Smooth muscle cell (in vitro differentiated cells): ENCODE data around the gene BICRA. TPM values are rescaled to one million over a fixed set of nuclear protein-coding genes. Genes with fewer than 3 reads are reported as not detected.
"Not testable (repeated sequence)": the region's sequence is repeated elsewhere in the genome, so short reads cannot be mapped to it uniquely, and the experiment has no call there.

Source experiments
- DNase-seq: peaks from one replicate; lab custom pipeline; 2025; ENCODE audit not compliant: unreplicated experiment; lab: John Stamatoyannopoulos, UW
- H2AFZ ChIP-seq: fragments of 200-600 bp; sonication (generic); 2 replicates; pipeline ENCODE4 v1.6.0; 2016; ENCODE audit warnings: antibody characterized with exemption, low read depth, mild to moderate bottlenecking
- H3F3A ChIP-seq: fragments of 200-600 bp; sonication (generic); 2 replicates; pipeline ENCODE4 v1.6.0; 2017; ENCODE audit warnings: antibody characterized with exemption, low read depth
- H3K27ac ChIP-seq: fragments of 200-600 bp; sonication (generic); 2 replicates; pipeline ENCODE4 v1.5.1; 2016; ENCODE audit warnings: low read depth, mild to moderate bottlenecking
- H3K27me3 ChIP-seq: fragments of 200-600 bp; sonication (generic); 2 replicates; pipeline ENCODE4 v1.6.1; 2016; ENCODE audit warnings: low read depth, mild to moderate bottlenecking
- H3K36me3 ChIP-seq: fragments of 200-600 bp; sonication (generic); 2 replicates; pipeline ENCODE4 v1.5.1; 2016; ENCODE audit warnings: low read depth
- H3K4me1 ChIP-seq: fragments of 200-600 bp; sonication (generic); 2 replicates; pipeline ENCODE4 v1.5.1; 2016; ENCODE audit warnings: low read depth
- H3K4me2 ChIP-seq: fragments of 200-600 bp; sonication (generic); 2 replicates; pipeline ENCODE4 v1.6.0; 2016; ENCODE audit warnings: mild to moderate bottlenecking
- H3K4me3 ChIP-seq: fragments of 200-600 bp; sonication (generic); 2 replicates; pipeline ENCODE4 v1.5.1; 2016; ENCODE audit warnings: mild to moderate bottlenecking
- H3K79me2 ChIP-seq: fragments of 200-600 bp; sonication (generic); 2 replicates; pipeline ENCODE4 v1.6.0; 2016; ENCODE audit warnings: low read depth, mild to moderate bottlenecking
- H3K9ac ChIP-seq: fragments of 200-600 bp; sonication (generic); 2 replicates; pipeline ENCODE4 v1.6.0; 2016; ENCODE audit warnings: low read depth
- H3K9me3 ChIP-seq: fragments of 200-600 bp; sonication (generic); replicated peaks from 2 replicates; pipeline ENCODE4 v1.5.1; 2016; ENCODE audit warnings: low read depth
- H4K20me1 ChIP-seq: fragments of 200-600 bp; sonication (generic); 2 replicates; pipeline ENCODE4 v1.6.0; 2016; ENCODE audit warnings: low read depth
- WGBS: methylation state at CpG from one replicate; pipeline ENCODE4 v1.1.7; 2016; ENCODE audit warnings: low lambda C conversion rate; 5-methylcytosine and 5-hydroxymethylcytosine counted together
- polyA plus RNA-seq: library from polyadenylated mRNA; unstranded; fragments of >200 nt; fragmentation: Nextera tagmentation; extraction: Ambion mirVana; gene quantifications from 2 replicates; pipeline ENCODE4 v1.2.1, GENCODE V29; 2016
- total RNA-seq: library from RNA; depleted of rRNA; stranded (reverse); fragments of >200 nt; gene quantifications from 2 replicates; pipeline ENCODE4 v1.2.3, GENCODE V29; 2014
- TF ChIP-seq, protein P1 (sequence below): fragments of 200-600 bp; sonication (generic); IDR thresholded peaks from 2 replicates; pipeline ENCODE4 v1.5.1; 2017; ENCODE audit warnings: borderline replicate concordance, mild to moderate bottlenecking, antibody characterized with exemption; ENCODE audit not compliant: insufficient read depth, poor library complexity, severe bottlenecking

BICRA gene
- total and polyA plus RNA-seq, 2 experiments from 2014 or later: 3.6 to 10.0 TPM

- Histone ChIP-seq H3K4me3 (peak within 1 kb of the TSS; percentile 100), H3K27me3 (no peaks in the 10 kb centered on the region), H4K20me1 (peaks cover 31% of the 10 kb centered on the region), H3K4me1 (peaks cover 11% of the 10 kb centered on the region), H3K9me3 (no peaks in the 10 kb centered on the region), H2AFZ (peak within 1 kb of the TSS; percentile 94), H3K27ac (peak within 1 kb of the TSS; percentile 96), H3K79me2 (peaks cover 37% of the 10 kb centered on the region), H3K4me2 (peak within 1 kb of the TSS; percentile 98), H3F3A (peaks cover 24% of the 10 kb centered on the region), H3K36me3 (no peaks in the 10 kb centered on the region), H3K9ac (peak within 1 kb of the TSS; percentile 94)
- TF ChIP-seq, protein P1, sequence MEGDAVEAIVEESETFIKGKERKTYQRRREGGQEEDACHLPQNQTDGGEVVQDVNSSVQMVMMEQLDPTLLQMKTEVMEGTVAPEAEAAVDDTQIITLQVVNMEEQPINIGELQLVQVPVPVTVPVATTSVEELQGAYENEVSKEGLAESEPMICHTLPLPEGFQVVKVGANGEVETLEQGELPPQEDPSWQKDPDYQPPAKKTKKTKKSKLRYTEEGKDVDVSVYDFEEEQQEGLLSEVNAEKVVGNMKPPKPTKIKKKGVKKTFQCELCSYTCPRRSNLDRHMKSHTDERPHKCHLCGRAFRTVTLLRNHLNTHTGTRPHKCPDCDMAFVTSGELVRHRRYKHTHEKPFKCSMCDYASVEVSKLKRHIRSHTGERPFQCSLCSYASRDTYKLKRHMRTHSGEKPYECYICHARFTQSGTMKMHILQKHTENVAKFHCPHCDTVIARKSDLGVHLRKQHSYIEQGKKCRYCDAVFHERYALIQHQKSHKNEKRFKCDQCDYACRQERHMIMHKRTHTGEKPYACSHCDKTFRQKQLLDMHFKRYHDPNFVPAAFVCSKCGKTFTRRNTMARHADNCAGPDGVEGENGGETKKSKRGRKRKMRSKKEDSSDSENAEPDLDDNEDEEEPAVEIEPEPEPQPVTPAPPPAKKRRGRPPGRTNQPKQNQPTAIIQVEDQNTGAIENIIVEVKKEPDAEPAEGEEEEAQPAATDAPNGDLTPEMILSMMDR: no peak
- peak; percentile 92 for DNase-seq
- 3% methylated on average over 53 of the region's 53 CpGs for WGBS
Measured at GRCh38 chr19:47745010-47745901, 136.3 kb downstream of the BICRA start, which contains the start of gene NOP53. Gene NOP53, plus strand, starts transcription at chr19:47745546. Its CDS starts 14 bp downstream, at chr19:47745560.

GRCh38 chr19:47746129-47746528 is 137.2 kb downstream of the BICRA start:
- H3K36me3 ChIP-seq, H3K27ac ChIP-seq, H3K9me3 ChIP-seq, H3K27me3 ChIP-seq, H2AFZ ChIP-seq, DNase-seq: not testable (repeated sequence)
- peak overlapping the region; percentile 100 for H3K4me3 ChIP-seq
- peaks cover 21% of the 10 kb centered on the region for H3F3A ChIP-seq
- peak overlapping the region; percentile 94 for H3K9ac ChIP-seq
- peaks cover 11% of the 10 kb centered on the region for H3K4me1 ChIP-seq
- 70% methylated on average over 17 of the region's 17 CpGs for WGBS
- peak overlapping the region; percentile 98 for H3K4me2 ChIP-seq
- peaks cover 40% of the 10 kb centered on the region for H4K20me1 ChIP-seq
- peaks cover 37% of the 10 kb centered on the region for H3K79me2 ChIP-seq

DNA sequence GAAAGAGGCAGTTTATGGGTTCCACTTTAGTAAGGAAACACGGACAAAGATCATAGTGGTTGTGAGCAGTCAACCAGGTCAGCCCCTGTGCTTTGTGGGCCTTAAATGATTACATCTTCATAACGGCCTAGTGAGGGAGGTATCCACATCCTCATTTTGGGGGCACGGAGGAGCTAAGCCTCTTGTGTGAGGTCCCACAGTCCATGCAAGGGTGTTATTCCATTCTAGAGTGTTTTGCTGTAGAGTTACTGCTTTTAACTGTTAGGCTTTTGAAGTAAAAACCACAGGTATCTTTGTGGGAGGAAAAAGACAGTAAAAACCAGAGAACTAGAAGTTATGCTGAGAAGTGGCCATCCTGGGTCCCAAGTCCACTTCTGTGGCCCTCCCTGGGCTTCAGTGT is 140.4 kb downstream of the BICRA start:
- 94% methylated on average over 3 of the region's 3 CpGs for WGBS
- Histone ChIP-seq H3K27me3 (no peaks in the 10 kb centered on the region), H3K36me3 (no peaks in the 10 kb centered on the region)

DNA sequence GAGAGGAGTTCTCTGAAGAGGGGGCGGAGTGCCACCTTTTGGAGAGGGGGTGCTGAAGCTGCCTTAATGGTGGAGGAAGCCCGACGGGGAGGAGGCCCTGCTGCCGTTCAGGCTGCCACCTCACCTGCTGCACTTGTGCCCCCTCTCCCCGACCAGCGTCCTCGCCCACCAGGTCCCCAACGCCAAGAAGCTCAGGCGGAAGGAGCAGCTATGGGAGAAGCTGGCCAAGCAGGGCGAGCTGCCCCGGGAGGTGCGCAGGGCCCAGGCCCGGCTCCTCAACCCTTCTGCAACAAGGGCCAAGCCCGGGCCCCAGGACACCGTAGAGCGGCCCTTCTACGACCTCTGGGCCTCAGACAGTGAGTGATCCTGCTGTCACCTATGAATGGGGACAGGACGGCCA is 141.8 kb downstream of the BICRA start:
- H3K9me3 ChIP-seq: no peaks in the 10 kb centered on the region
- no peaks in the 10 kb centered on the region for H3K27me3 ChIP-seq
- peaks cover 56% of the 10 kb centered on the region for H4K20me1 ChIP-seq
- peaks cover 7% of the 10 kb centered on the region for H3K4me1 ChIP-seq
- H3K79me2 ChIP-seq: peaks cover 34% of the 10 kb centered on the region
- H3K4me2 ChIP-seq: no peak overlapping the region
- WGBS: 99% methylated on average over 14 of the region's 18 CpGs
- no peaks in the 10 kb centered on the region for H3K36me3 ChIP-seq
- no peaks in the 10 kb centered on the region for H3F3A ChIP-seq
- no peak overlapping the region for H3K9ac ChIP-seq
- H3K4me3 ChIP-seq: no peak overlapping the region
- DNase-seq: no peak
- no peak overlapping the region for H3K27ac ChIP-seq
- TF ChIP-seq, protein P1: no peak
- no peak overlapping the region for H2AFZ ChIP-seq

More for the DNA sequence above, 140.4 kb downstream of the BICRA start:
- Histone ChIP-seq H3K9ac (no peak overlapping the region), H3K79me2 (peaks cover 37% of the 10 kb centered on the region), H3K4me3 (no peak overlapping the region), H3K27ac (no peak overlapping the region), H3K4me2 (no peak overlapping the region), H3K9me3 (no peaks in the 10 kb centered on the region), H3F3A (peaks cover 4% of the 10 kb centered on the region), H4K20me1 (peaks cover 56% of the 10 kb centered on the region), H2AFZ (no peak overlapping the region), H3K4me1 (peaks cover 7% of the 10 kb centered on the region)
- TF ChIP-seq, protein P1: no peak
- no peak for DNase-seq
